ENCODE results near the gene NTM.
"Not testable (repeated sequence)": the region's sequence is repeated elsewhere in the genome, so short reads cannot be mapped to it uniquely, and the experiment has no call there.

Gene NTM

DNA sequence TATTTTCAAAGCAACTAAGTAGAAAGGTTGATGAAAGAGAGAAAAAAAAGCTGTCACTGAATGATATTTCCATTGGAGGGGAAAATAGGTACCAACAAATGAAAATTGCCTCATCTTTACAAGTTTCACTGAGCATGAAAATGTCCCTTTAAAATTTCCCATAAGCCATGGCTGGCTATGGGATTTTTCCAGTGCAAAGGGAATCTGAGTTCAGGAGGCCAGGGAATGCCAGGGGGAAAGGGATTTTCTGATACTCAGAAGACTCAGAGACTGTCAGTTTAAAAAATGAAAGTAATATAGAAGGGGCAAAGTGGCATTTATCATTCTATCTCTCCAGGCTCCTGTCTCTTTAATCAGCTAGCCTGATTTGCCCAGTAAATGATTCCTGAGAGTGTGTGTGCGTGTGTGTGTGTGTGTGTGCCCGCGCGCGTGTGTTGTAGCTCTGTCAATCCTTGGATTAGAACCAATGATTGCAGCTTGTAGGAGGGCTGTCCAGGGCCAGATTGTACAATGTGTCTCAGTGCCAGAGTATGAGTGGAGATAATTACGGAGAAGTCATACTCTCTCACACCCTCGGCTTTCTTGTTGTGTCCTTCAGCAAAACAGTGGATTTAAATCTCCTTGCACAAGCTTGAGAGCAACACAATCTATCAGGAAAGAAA lies at the start of gene NTM:
Gene NTM, plus strand, starts transcription at position 526 of the 662 bp plus-strand sequence.
- H3K4me1 Mint-ChIP-seq, result no peaks in the 10 kb centered on the region
- DNase-seq (no peak), ATAC-seq (replicated peaks) (no peak)
- H3K36me3 Mint-ChIP-seq, result no peaks in the 10 kb centered on the region
- H3K9me3 Mint-ChIP-seq, result peaks cover 0 to 3% of the 10 kb centered on the region in 2 donors
- H3K4me3 Mint-ChIP-seq, result no peak within 1 kb of the TSS
- no peak within 1 kb of the TSS for H3K27ac Mint-ChIP-seq
- H3K27me3 Mint-ChIP-seq, result peaks cover 0 to 7% of the 10 kb centered on the region in 2 donors

DNA sequence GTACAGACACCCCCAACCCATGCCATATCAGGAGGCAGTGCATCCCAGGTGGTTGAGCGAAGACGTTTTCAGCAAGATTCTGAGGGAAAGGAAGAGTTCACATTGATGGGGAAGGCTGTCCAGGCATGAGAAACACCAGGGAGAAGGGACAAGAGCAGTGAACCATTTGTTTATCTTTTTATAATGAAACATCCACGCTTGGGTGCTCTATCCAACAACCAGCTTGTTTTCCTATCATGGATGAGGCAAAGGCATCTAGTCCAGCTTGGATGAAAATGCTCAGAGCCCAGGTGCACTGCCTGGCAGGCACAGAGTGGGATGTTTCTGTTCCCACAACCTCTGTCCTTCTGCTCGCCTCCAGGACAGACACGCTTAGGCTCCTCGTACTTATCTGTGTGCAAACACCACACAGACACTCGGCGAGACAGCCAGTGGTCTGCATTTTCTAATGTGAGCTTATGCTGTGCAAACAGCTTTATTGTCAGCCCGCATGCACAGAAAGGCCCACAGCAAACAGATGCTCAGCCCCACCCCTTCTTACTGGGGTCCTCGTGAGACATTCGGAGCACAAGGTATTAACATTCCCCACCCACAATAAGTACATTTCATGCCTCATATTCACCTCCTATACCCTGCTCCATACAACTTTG lies 45.4 kb upstream of the NTM start:
- no peak for ATAC-seq (replicated peaks)

DNA sequence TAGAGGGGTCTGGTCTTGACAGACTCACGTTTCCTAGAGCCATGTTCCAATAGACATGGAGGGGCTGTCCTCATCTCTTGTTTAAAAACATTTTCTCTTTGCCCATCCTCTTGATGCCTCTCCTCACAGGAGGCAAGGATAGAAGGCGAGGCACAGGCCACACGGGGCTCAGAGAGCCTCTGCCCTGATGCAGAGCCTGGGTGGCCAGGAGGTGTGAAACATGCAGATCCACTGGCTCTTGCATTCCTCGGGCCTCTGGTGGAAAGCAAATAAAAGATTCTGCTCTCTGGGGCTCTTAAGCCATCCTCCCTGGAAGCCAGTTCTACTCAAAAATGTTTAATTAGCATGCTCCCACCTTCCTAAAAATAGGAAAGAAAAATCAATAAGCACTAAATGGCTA lies 43.6 kb upstream of the NTM start:
- Mint-ChIP-seq H3K36me3 (no peaks in the 10 kb centered on the region), H3K27ac (no peak overlapping the region), H3K27me3 (no peaks in the 10 kb centered on the region), H3K4me3 (no peak overlapping the region), H3K9me3 (peaks cover 0 to 2% of the 10 kb centered on the region in 2 donors), H3K4me1 (peaks cover 0 to 2% of the 10 kb centered on the region in 2 donors)
- ATAC-seq (replicated peaks) (no peak), DNase-seq (no peak)

More for the DNA sequence above, 45.4 kb upstream of the NTM start:
- Mint-ChIP-seq H3K27ac (no peak overlapping the region), H3K4me3 (no peak overlapping the region), H3K27me3 (no peaks in the 10 kb centered on the region), H3K36me3 (no peaks in the 10 kb centered on the region), H3K9me3 (peaks cover 0 to 1% of the 10 kb centered on the region in 2 donors), H3K4me1 (peaks cover 0 to 2% of the 10 kb centered on the region in 2 donors)
- no peak for DNase-seq

DNA sequence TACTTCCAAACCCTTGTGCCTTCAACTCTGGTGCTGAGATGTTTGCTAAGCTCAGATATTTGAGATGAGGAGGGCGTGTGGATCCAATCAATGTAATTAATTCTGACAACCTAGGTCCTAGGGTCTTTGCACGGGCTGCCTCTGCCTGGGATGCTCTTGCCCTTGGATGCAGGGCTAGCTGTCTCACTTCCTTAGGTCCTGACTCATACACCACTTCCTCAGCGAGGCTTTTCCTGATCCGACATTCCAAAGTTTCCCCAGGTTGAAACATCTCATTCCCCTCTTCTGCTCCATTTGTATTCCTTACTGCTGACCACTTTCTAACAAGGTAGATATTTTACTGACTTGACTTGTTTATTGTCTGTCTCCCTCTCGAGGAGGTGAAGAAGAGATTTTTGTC lies 43.0 kb upstream of the NTM start:
- no peak for ATAC-seq (replicated peaks)
- Mint-ChIP-seq H3K27me3 (no peaks in the 10 kb centered on the region), H3K27ac (no peak overlapping the region), H3K4me3 (no peak overlapping the region), H3K9me3 (peaks cover 0 to 2% of the 10 kb centered on the region in 2 donors), H3K4me1 (peaks cover 0 to 2% of the 10 kb centered on the region in 2 donors), H3K36me3 (no peaks in the 10 kb centered on the region)
- no peak for DNase-seq

GRCh38 chr11:131328843-131329242 lies 41.6 kb upstream of the NTM start:
- Mint-ChIP-seq H3K4me3 (no peak overlapping the region), H3K27me3 (no peaks in the 10 kb centered on the region), H3K4me1 (peaks cover 0 to 2% of the 10 kb centered on the region in 2 donors), H3K27ac (peak overlapping the region; percentile 64), H3K36me3 (no peaks in the 10 kb centered on the region), H3K9me3 (peaks cover 0 to 2% of the 10 kb centered on the region in 2 donors)
- ATAC-seq (replicated peaks) (peak; percentile 25 to 71), DNase-seq (no peak)

DNA sequence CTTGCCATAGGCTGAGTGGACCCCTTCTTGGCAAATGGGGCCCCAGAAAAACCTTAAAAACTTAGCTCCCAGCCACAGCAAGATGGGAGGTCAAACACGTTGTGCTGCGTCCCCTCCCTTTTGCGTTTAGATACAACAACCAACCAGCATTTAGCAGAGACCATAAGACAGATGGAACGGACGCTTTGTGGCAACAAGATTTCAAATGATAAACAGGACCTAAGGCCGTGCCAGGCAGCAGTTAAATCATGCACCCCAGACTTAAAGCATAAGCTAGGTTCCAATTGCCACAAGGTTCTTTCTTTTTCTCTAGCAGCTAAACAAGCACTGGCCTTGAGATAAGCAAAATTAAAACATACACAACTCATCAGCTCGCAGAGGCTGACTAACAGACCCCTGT lies 39.4 kb upstream of the NTM start:
- no peaks in the 10 kb centered on the region for H3K36me3 Mint-ChIP-seq
- peaks cover 0 to 2% of the 10 kb centered on the region in 2 donors for H3K9me3 Mint-ChIP-seq
- no peak overlapping the region for H3K27ac Mint-ChIP-seq
- H3K4me1 Mint-ChIP-seq, result peaks cover 0 to 2% of the 10 kb centered on the region in 2 donors
- H3K4me3 Mint-ChIP-seq, result no peak overlapping the region
- ATAC-seq (replicated peaks) (no peak), DNase-seq (no peak)
- H3K27me3 Mint-ChIP-seq, result no peaks in the 10 kb centered on the region

DNA sequence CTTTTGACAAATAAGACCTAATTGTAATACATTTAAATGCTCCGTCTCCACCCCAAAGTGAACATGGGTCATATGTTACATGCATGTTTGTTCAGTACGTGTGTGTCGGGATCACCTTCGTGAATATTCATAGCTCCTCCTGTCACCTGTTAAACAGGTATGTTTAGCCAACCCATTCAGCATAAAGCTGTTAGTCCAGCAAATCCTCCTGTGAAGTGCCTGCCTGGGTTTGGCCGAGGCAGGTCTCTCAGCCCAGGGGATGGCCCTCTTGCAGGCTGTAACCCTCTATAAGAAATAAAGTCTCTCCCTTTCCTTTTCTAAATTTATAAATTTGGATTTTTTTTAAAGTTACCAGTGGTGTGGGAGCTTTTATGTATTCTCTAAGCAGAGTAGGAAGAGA lies 38.9 kb upstream of the NTM start:
- Mint-ChIP-seq H3K9me3 (peaks cover 0 to 2% of the 10 kb centered on the region in 2 donors), H3K4me3 (no peak overlapping the region), H3K4me1 (peaks cover 0 to 2% of the 10 kb centered on the region in 2 donors), H3K27me3 (no peaks in the 10 kb centered on the region), H3K36me3 (no peaks in the 10 kb centered on the region), H3K27ac (no peak overlapping the region)
- DNase-seq (no peak), ATAC-seq (replicated peaks) (no peak)

GRCh38 chr11:131334601-131335000 lies 35.8 kb upstream of the NTM start:
- Mint-ChIP-seq H3K36me3 (no peaks in the 10 kb centered on the region), H3K27me3 (no peaks in the 10 kb centered on the region), H3K4me1 (no peaks in the 10 kb centered on the region), H3K27ac (no peak overlapping the region), H3K9me3 (peaks cover 0 to 2% of the 10 kb centered on the region in 2 donors), H3K4me3 (no peak overlapping the region)
- ATAC-seq (replicated peaks), result no peak
- DNase-seq, result no peak

GRCh38 chr11:131341900-131342299 lies 28.5 kb upstream of the NTM start:
- H3K4me3 Mint-ChIP-seq; H3K27me3 Mint-ChIP-seq; ATAC-seq (replicated peaks); H3K36me3 Mint-ChIP-seq; H3K4me1 Mint-ChIP-seq; H3K27ac Mint-ChIP-seq; DNase-seq; H3K9me3 Mint-ChIP-seq: not testable (repeated sequence)

DNA sequence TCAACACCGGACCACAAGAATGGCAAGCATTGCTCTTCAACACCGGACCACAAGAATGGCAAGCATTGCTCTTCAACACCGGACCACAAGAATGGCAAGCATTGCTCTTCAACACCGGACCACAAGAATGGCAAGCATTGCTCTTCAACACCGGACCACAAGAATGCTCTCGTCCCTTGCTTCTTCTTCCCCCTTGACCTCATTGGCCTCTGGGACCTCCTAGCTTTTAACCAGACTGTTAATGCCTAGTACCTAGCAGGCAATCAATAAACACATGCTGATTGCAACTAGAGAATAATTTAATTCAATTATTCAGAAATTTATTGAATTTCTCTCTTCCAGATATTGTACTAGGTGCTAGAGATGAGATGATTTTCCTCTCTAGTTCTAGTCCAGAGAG lies 28.0 kb upstream of the NTM start:
- DNase-seq; H3K27me3 Mint-ChIP-seq; H3K4me1 Mint-ChIP-seq; ATAC-seq (replicated peaks); H3K9me3 Mint-ChIP-seq; H3K27ac Mint-ChIP-seq; H3K4me3 Mint-ChIP-seq; H3K36me3 Mint-ChIP-seq: not testable (repeated sequence)

DNA sequence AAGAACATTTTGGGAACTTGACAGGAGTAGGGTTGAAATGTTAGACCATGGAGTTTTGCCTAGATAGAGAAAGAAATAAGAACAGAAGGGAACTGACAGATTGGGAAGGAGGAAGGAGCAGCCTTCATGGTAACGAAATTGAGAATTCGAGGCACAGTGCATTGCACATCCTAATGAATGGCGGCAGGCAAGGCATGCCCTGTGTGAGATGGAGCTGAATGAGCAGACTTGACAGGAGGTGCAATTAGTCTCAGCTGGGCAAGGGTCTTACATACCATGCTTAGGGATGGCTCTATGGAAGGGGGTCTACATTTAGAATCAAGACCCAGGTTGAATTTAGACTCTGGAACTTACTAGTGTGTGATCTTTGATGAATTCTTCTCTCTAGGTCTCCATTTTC lies 25.0 kb upstream of the NTM start:
- ATAC-seq (replicated peaks) (no peak), DNase-seq (no peak)
- Mint-ChIP-seq H3K9me3 (no peaks in the 10 kb centered on the region), H3K36me3 (no peaks in the 10 kb centered on the region), H3K4me1 (no peaks in the 10 kb centered on the region), H3K27ac (no peak overlapping the region), H3K4me3 (no peak overlapping the region), H3K27me3 (no peaks in the 10 kb centered on the region)

DNA sequence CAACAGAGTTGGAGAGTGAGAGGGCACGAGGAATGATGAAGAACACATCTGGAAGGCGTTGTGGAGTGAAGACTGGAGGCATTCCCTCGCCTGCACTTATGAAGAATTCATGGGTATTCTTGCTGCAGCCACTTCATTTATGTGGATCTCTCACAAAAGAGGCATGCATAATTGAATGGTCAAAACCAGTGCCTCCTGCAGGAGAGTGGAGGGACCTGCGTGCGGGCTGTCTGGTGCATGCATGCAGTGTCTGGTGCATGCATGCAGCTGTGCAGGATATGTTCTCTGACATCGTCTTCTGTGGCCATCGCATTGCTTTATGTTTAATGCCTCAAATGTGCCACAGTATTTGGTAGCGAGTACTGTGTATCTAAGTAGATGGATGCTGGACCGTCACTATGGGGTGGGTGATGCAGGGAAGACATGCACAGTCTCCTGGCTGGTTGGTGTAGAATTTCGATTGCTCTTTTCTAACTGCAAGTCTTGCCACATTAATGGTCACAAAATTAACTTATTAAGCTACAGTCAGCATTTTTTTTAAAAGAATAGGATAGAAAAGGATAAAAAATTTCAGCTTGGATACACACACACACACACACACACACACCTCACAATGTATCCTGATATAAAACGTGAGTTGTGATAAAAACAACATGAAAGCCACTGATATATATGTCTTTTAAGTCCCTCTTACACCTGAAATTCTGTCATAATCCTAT lies 20.9 kb upstream of the NTM start:
- Mint-ChIP-seq H3K9me3 (no peaks in the 10 kb centered on the region), H3K4me1 (no peaks in the 10 kb centered on the region), H3K4me3 (no peak overlapping the region), H3K27ac (no peak overlapping the region), H3K36me3 (no peaks in the 10 kb centered on the region), H3K27me3 (no peaks in the 10 kb centered on the region)
- ATAC-seq (replicated peaks) (no peak), DNase-seq (no peak)

DNA sequence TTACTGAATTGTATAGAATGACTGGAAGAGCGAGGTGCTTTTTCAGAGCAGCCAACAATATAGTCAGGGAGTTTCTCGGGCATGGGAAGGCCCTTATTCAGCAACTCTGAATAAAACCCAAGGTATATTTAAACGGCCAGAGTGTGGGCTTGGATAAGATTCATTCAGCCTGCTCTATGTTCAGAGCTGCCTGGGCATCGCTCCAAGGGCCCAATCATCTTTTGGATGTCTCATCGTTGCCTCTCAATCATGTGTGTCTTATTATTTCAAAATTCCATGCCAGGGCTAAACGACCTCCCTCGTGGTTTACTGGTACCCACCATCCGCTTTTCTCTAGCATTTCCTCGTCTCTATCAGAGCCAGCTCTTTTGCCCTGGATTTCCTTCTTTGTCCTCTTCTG lies 19.5 kb upstream of the NTM start:
- DNase-seq, result no peak
- H3K36me3 Mint-ChIP-seq, result no peaks in the 10 kb centered on the region

GRCh38 chr11:131351848-131352247 lies 18.6 kb upstream of the NTM start:
- Mint-ChIP-seq H3K27ac (no peak overlapping the region), H3K9me3 (no peaks in the 10 kb centered on the region), H3K27me3 (no peaks in the 10 kb centered on the region), H3K4me1 (no peaks in the 10 kb centered on the region), H3K36me3 (no peaks in the 10 kb centered on the region), H3K4me3 (no peak overlapping the region)
- DNase-seq (no peak), ATAC-seq (replicated peaks) (no peak)

More for the DNA sequence above, 19.5 kb upstream of the NTM start:
- Mint-ChIP-seq H3K4me3 (no peak overlapping the region), H3K9me3 (no peaks in the 10 kb centered on the region), H3K4me1 (no peaks in the 10 kb centered on the region), H3K27ac (no peak overlapping the region), H3K27me3 (no peaks in the 10 kb centered on the region)
- no peak for ATAC-seq (replicated peaks)

DNA sequence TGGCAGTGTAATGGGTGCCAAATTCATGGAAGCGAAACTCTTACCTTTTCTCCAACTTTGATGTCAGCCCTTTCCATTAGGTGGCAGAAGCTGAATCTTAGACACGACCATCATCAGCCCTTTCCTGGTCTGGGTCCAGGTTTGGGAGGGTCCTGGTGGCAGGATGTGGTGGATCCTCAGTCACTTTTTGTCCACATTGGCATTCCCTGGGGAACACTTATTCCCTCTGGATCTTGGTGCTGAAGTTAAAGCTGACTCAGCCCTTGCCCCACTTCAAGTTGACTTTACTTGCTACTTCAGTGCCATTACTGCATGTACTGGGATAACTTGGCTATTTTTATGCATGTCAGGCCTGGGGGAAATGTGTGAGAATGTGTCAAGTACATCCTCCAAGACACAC lies 16.6 kb upstream of the NTM start:
- Mint-ChIP-seq H3K27ac (no peak overlapping the region), H3K9me3 (no peaks in the 10 kb centered on the region), H3K4me3 (no peak overlapping the region), H3K36me3 (no peaks in the 10 kb centered on the region), H3K27me3 (no peaks in the 10 kb centered on the region), H3K4me1 (no peaks in the 10 kb centered on the region)
- no peak for ATAC-seq (replicated peaks)
- no peak for DNase-seq
